ENCODE measurements around the gene SPACA4.
"Not testable (repeated sequence)": the region's sequence is repeated elsewhere in the genome, so short reads cannot be mapped to it uniquely, and the experiment has no call there.

The SPACA4 gene, protein sequence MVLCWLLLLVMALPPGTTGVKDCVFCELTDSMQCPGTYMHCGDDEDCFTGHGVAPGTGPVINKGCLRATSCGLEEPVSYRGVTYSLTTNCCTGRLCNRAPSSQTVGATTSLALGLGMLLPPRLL

DNA sequence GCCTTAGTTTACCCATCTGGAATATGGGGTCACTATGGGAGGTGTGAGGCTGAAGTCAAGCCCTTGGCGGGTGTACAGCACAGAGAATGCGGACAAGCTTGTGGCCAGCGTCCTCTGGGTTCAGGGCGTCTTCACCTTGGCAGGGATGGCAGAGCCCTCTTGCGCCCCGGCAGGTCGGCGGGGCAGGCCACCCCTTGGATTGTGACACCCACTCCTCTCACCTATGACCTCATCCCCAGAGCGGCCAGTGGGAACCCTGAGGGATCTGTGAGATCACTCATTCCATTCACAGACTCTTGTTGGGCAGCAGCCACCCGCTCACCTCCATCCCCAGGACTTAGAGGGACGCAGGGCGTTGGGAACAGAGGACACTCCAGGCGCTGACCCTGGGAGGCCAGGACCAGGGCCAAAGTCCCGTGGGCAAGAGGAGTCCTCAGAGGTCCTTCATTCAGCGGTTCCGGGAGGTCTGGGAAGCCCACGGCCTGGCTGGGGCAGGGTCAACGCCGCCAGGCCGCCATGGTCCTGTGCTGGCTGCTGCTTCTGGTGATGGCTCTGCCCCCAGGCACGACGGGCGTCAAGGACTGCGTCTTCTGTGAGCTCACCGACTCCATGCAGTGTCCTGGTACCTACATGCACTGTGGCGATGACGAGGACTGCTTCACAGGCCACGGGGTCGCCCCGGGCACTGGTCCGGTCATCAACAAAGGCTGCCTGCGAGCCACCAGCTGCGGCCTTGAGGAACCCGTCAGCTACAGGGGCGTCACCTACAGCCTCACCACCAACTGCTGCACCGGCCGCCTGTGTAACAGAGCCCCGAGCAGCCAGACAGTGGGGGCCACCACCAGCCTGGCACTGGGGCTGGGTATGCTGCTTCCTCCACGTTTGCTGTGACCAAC is at the start of gene SPACA4:
Gene SPACA4, plus strand, starts transcription at position 280 of the 896 bp plus-strand sequence. Its CDS starts 237 bp downstream, at position 517.
- no peak for DNase-seq (ENCODE audit: low read depth)

DNA sequence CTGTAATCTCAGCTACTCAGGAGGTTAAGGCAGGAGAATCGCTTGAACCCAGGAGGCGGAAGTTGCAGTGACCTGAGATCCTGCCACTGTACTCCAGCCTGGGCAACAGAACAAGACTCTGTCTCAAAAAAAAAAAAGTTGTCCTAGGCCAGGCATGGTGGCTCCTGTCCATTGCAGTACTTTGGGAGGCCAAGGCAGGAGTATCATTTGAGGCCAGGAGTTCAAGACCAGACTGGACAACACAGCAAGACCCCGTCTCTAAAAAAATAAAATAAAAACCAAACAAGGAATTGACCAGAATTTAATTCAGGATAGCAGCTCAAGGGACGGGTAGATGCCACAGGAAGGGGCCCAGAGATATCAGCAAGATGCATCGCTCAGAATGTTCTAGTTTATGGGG is 49.7 kb upstream of the SPACA4 start:
- DNase-seq (ENCODE audit: low read depth): no peak

GRCh38 chr19:48558018-48558684 is 48.4 kb upstream of the SPACA4 start:
- no peak for DNase-seq (ENCODE audit: low read depth)

- DNase-seq (ENCODE audit: low read depth): no peak
Observed at GRCh38 chr19:48560095-48560530, 46.4 kb upstream of the SPACA4 start.

DNA sequence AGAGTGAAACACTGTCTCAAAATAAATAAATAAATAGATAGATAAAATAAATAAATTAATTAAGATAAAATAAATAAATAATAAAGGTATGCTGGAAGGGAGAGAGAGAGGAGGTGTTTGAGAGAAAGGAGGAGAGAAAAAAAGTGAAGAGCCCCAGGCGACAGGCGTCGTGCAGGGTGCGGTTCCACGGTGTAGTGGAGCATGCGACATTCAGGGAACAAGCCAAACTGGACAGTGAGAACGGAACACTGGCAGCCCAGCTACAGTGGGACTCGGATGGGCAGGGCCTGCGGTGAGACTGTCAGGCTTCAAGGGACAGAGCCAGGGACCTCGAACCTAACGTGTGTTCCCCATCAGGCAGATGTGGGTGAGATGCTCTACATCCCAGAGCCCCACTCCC is 45.1 kb upstream of the SPACA4 start:
- no peak for DNase-seq (ENCODE audit: low read depth)

DNA sequence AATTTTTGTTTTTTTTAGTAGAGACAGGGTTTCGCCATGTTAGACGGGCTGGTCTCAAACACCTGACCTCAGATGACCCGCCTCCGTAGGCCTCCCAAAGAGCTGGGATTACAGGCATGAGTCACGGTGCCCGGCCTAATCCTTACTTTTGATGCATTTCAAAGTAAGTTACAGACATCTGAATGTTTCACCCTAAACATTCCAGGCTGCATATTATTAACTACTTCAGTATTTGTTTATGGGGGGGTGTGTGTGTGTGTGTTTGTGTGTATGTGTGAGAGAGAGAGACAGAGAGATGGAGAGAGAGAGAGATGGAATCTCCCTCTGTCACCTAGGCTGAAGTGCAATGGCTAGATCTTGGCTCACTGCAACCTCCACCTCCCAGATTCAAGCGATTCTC is 41.5 kb upstream of the SPACA4 start:
- no peak for DNase-seq (ENCODE audit: low read depth)

- DNase-seq (ENCODE audit: low read depth): no peak
Observed at GRCh38 chr19:48568345-48568886, 38.1 kb upstream of the SPACA4 start.

- DNase-seq (ENCODE audit: low read depth): no peak
Observed at GRCh38 chr19:48569814-48570213, 36.7 kb upstream of the SPACA4 start.

GRCh38 chr19:48571378-48572162 is 35.0 kb upstream of the SPACA4 start:
- no peak for DNase-seq (ENCODE audit: low read depth)

GRCh38 chr19:48573163-48573505 is 33.4 kb upstream of the SPACA4 start:
- DNase-seq (ENCODE audit: low read depth): no peak

DNA sequence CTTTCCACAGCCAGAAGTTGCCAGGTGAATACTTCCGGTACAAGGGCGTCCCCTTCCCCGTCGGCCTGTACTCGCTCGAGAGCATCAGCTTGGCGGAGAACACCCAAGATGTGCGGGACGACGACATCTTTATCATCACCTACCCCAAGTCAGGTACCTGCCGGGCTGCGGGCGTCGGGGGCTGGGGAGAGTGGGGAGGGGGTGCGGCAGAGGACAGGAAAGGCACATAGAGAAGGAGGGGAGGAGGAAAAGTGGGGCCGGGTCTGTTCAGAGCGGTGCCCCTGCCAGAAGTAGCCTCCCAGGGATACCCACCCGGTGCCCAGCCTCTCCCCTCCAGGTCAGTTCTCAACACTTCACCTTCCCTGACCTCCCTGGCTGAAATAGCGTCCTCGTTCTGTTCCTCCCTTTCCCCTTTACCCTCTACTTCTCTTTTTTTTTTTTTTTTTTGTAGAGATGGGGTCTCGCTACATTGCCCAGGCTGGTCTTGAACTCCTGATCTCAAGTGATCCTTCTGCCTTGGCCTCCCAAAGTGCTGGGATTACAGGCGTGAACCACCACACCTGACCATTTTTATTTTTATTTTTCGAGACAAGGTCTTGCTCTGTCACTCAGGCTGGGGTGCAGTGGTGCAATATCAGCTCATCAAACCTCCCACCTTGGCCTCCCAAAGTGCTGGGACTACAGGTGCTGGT is 30.5 kb upstream of the SPACA4 start:
- no peak for DNase-seq (ENCODE audit: low read depth)

DNA sequence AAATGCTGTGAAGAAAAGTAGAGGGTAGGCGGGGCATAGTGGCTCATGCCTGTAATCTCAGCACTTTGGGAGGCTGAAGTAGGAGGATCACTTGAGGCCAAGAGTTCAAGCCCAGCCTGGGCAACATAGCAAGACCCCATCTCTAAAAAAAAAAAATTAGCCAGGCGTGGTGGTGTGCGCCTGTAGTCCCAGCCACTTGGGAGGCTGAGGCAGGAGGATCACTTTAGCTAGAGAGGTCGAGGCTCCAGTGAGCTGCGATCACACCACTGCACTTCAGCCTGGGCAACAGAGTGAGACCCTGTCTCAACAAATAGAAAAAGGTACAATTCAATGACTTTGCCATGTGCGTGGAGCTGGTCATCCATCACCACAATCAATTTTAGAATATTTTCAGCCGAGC is 28.6 kb upstream of the SPACA4 start:
- DNase-seq (ENCODE audit: low read depth): not testable (repeated sequence)

DNA sequence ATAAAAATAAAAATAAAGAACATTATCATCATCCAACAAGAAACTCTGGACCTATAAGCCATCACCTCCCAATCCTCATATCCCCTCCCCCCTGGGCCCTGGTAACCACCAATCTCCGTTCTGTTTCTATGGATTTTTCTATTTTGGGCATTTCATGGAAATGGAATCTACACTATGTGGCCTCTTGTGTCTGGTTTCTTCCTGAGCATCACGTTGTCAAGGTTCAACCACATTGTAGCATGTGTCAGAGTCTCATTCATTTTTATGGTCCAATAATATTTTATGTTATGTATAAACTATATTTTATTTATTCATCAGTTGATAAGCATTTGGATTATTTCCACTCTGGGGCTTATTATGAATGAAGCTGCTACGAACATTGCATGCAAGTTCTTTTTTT is 27.7 kb upstream of the SPACA4 start:
- DNase-seq (ENCODE audit: low read depth): no peak

DNA sequence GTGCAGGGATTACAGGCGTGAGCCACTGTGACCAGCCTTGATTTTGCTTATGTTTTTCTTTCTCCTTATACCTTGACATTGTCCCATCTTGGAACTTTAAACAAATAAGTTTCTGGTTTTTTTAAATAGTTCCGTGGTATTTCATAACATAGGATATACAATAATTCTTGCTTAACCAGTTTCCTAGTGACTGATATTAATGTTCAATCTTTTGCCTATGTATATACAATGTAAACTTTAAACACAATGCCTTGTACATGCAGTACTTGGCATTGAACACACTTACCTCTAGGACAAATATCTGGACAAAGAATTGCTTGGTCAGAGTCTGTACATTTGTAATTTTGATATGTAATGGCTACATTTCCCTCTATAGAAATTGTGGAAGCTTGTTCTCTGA is 24.4 kb upstream of the SPACA4 start:
- DNase-seq (ENCODE audit: low read depth): no peak

DNA sequence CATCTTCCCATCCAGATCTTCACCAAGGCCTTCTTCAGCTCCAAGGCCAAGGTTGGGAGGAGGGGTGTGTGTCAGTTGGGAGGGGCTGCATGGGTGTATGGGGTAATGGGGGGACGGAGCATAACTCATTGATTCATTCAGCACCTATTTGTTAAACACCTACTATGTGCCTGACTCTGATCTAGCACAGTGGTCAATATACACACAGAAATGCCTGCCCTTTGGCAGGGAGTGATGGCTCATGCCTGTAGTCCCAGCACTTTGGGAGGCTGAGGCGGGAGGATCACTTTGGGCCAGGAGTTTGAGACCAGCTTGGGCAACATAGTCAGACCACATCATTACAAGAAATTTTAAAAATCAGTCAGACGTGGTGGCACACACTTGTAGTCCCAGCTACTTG is 19.2 kb upstream of the SPACA4 start:
- no peak for DNase-seq (ENCODE audit: low read depth)

DNA sequence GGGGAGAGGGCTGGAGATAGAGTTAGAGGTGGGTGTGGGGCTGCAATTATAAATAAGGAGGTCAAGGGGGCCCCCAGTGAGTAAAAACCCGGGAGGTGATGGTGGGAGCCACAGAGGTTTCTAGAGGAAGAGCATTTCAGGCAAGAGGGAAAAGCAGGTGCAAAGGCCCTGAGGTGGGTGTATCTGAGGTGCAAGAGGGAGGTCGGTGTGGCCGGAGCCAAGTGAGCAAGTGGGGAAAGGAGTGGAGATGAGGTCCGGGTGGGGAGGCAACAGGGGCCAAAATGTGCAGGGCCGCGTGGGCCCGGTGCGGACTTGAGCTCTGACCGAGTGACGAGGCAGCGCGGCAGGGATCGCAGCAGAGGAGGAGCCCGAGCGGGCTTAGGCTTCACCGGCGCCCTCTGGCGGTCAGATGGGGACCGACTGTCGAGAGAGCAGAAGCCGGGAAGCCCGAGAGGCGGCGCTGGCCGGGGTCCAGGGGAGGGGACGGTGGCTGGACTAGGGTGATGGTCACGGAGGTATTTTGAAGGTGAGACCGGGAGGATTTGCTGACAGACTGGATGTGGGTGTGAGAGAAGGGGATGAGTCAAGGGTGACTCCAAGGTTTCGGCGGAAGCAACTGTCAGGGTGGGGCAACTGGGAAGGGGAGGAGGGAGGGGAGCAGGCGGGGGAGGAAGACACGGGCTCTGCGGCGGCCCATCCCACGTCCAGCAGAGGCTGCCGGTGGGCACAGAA is 17.7 kb upstream of the SPACA4 start:
- peak; percentile 78 for DNase-seq (ENCODE audit: low read depth)

DNA sequence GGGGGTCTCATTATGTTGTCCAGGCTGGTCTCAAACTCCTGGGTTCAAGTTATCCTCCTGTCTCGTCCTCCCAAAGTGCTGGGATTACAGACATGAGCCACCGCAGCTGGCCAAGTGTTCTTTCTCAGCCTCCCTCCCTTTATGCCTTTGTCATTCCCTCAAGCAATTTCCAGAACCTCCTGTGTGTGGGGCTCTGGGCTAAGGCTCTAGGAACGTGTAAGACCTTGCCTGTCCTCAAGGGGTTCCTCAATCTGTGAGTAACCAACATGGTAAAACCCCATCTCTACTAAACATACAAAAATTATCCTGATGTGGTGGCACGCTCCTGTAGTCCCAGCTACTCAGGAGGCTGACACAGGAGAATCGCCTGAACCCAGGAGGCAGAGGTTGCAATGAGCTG is 15.5 kb upstream of the SPACA4 start:
- DNase-seq (ENCODE audit: low read depth): no peak

GRCh38 chr19:48595171-48595570 is 11.4 kb upstream of the SPACA4 start:
- DNase-seq (ENCODE audit: low read depth): no peak

DNA sequence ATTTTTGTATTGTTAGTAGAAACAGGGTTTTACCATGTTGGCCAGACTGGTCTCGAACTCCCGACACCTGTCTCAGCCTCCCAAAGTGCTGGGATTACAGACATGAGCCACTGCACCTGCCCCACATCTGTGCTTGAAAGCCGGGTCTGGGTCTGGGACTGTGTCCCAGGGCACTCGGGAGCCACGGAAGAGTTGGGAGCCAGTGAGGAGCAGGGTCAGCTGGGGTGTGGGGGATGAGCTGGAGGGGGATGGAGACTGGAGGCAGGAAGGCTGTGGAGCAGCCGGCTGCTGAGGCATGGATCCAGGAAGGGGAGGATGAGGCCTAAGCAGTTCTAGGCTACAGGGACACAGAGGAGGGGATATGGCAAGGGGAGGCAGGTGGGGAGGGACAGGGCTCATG is 10.7 kb upstream of the SPACA4 start:
- no peak for DNase-seq (ENCODE audit: low read depth)

- no peak for DNase-seq (ENCODE audit: low read depth)
Observed at GRCh38 chr19:48596237-48596636, 10.3 kb upstream of the SPACA4 start.

Data from stimulated activated CD8-positive, alpha-beta memory T cell treated with anti-CD3 and anti-CD28 coated beads, Interleukin-12 subunit alpha, Interleukin-12 subunit beta, amount 100 ng/mL, for 1 hour (primary cell).